HCT116 (cell line): Measurements from ENCODE around the gene NOTCH4. TPM values are rescaled to one million over a fixed set of nuclear protein-coding genes. Genes with fewer than 3 reads are reported as not detected.

ENCODE experiments used
- ATAC-seq: fragments of 200-7000 bp; cut with Tn5 transposase; 2 replicates; pipeline ENCODE4 v1.9.1; 2020; ENCODE audit warnings: mild to moderate bottlenecking, moderate library complexity
- BruUV-seq: library from RNA; stranded (reverse); fragments of 400-500 nt; replicated peaks from 2 replicates; lab custom pipeline; 2021; lab: Mats Ljungman, UMichigan
- CTCF ChIA-PET: fragments of 300-600 bp; sonication (Branson Sonifier 250); formaldehyde crosslinking; loops from one replicate; lab custom pipeline; 2021; ENCODE audit warnings: antibody characterized with exemption; lab: Charles Lee
- POLR2A ChIA-PET: fragments of 300-600, 350-600 bp; sonication (Branson Sonifier 250); formaldehyde crosslinking; loops from one replicate; lab custom pipeline; 2021; ENCODE audit warnings: antibody characterized with exemption; lab: Charles Lee
- RAD21 ChIA-PET, 2 experiments: fragments of 300-600 bp; sonication (Branson Sonifier 250); formaldehyde crosslinking; loops; one replicate each; lab custom pipeline; 2023; ENCODE audit warnings: low total read pairs in 2 of 2; ENCODE audit not compliant: uncharacterized antibody in 2 of 2, unreplicated experiment in 2 of 2, low non-redundant PET in 1 of 2; lab: Charles Lee
- DNase-seq: peaks from one replicate; pipeline ENCODE4 v3.0.0-alpha.2; 2010; ENCODE audit warnings: low read depth, low spot score
- H2AFZ ChIP-seq: fragments of 200-600 bp; shearing (Covaris generic), sonication (generic); 2 replicates; pipeline ENCODE4 v1.6.1; 2017; ENCODE audit warnings: low read depth, mixed run types, mixed read lengths, antibody characterized with exemption, low read length; ENCODE audit not compliant: poor library complexity, severe bottlenecking
- H3K27ac ChIP-seq: 2 replicates; pipeline ENCODE4 v1.5.1; 2012; ENCODE audit warnings: low read depth, low read length
- H3K27me3 ChIP-seq: fragments of 200-600 bp; sonication (generic); 2 replicates; pipeline ENCODE4 v1.6.1; 2016; ENCODE audit warnings: mixed run types, low read length, mixed read lengths; ENCODE audit not compliant: insufficient read depth
- H3K36me3 ChIP-seq, 2 experiments: fragments of 200-500 bp in 1 of 2; fragments of 200-600 bp in 1 of 2; sonication (Bioruptor generic) in 1 of 2; sonication (generic) in 1 of 2; 2 replicates each; pipeline versions ENCODE4 v1.5.1 to v1.6.1; 2014 to 2016; ENCODE audit warnings: low read length in 2 of 2, inconsistent platforms in 1 of 2, mixed read lengths in 1 of 2, mixed run types in 1 of 2; ENCODE audit not compliant: insufficient read depth in 2 of 2, control insufficient read depth in 1 of 2
- H3K4me1 ChIP-seq, 2 experiments: fragments of 200-600 bp in 1 of 2; sonication (generic) in 1 of 2; 2 replicates each; pipeline versions ENCODE4 v1.5.1 to v1.6.1; 2012 to 2017; ENCODE audit warnings: low read length in 2 of 2, inconsistent platforms in 1 of 2, mild to moderate bottlenecking in 1 of 2, mixed read lengths in 1 of 2, mixed run types in 1 of 2, moderate library complexity in 1 of 2; ENCODE audit not compliant: insufficient read depth in 2 of 2, control insufficient read depth in 1 of 2
- H3K4me2 ChIP-seq: fragments of 200-600 bp; sonication (generic); 2 replicates; pipeline ENCODE4 v1.6.1; 2017; ENCODE audit warnings: mixed run types, low read length, mixed read lengths
- H3K4me3 ChIP-seq, 2 experiments: fragments of 200-600 bp in 1 of 2; sonication (generic) in 1 of 2; replicated peaks in 1 of 2; 2 replicates each; pipeline ENCODE4 v1.5.1; 2011 to 2016; ENCODE audit warnings: low read length in 2 of 2, control low read depth in 1 of 2, low read depth in 1 of 2, mild to moderate bottlenecking in 1 of 2, mixed read lengths in 1 of 2, mixed run types in 1 of 2
- H3K79me2 ChIP-seq: fragments of 200-600 bp; sonication (generic); 2 replicates; pipeline ENCODE4 v1.6.1; 2017; ENCODE audit warnings: mild to moderate bottlenecking, mixed run types, low read length, moderate library complexity, mixed read lengths; ENCODE audit not compliant: insufficient read depth
- H3K9ac ChIP-seq: fragments of 200-600 bp; sonication (generic); 2 replicates; pipeline ENCODE4 v1.6.1; 2016; ENCODE audit warnings: low read length, mixed read lengths
- H3K9me2 ChIP-seq: fragments of 200-600 bp; sonication (generic), shearing (Covaris generic); 2 replicates; pipeline ENCODE4 v1.6.1; 2017; ENCODE audit warnings: mixed run types, mild to moderate bottlenecking, moderate library complexity; ENCODE audit not compliant: insufficient read depth
- H3K9me3 ChIP-seq, 2 experiments: fragments of 200-500 bp in 1 of 2; fragments of 200-600 bp in 1 of 2; sonication (Bioruptor generic) in 1 of 2; sonication (generic) in 1 of 2; 2 replicates each; pipeline ENCODE4 v1.6.1; 2014 to 2017; ENCODE audit warnings: low read length in 2 of 2, mixed read lengths in 2 of 2, inconsistent platforms in 1 of 2, low read depth in 1 of 2, mild to moderate bottlenecking in 1 of 2, mixed run types in 1 of 2, moderate library complexity in 1 of 2; ENCODE audit not compliant: control insufficient read depth in 1 of 2, insufficient read depth in 1 of 2
- H4K20me1 ChIP-seq: fragments of 200-600 bp; sonication (generic), shearing (Covaris generic); 2 replicates; pipeline ENCODE4 v1.6.1; 2017; ENCODE audit warnings: mixed run types, mild to moderate bottlenecking, moderate library complexity; ENCODE audit not compliant: insufficient read depth
- EGR1 ChIP-seq: IDR thresholded peaks from 2 replicates; pipeline ENCODE4 v1.6.1; 2012; ENCODE audit warnings: low read depth
- ELF1 ChIP-seq: IDR thresholded peaks from 2 replicates; pipeline ENCODE4 v1.6.1; 2012; ENCODE audit warnings: low read depth, borderline replicate concordance
- FOSL1 ChIP-seq: IDR thresholded peaks from 2 replicates; pipeline ENCODE4 v1.6.1; 2012; ENCODE audit warnings: low read depth
- MAX ChIP-seq: IDR thresholded peaks from 2 replicates; pipeline ENCODE4 v1.6.1; 2012
- RAD21 ChIP-seq: IDR thresholded peaks from 2 replicates; pipeline ENCODE4 v1.6.1; 2012; ENCODE audit warnings: low read depth, mild to moderate bottlenecking
- REST ChIP-seq: IDR thresholded peaks from 2 replicates; pipeline ENCODE4 v1.6.1; 2012; ENCODE audit warnings: low read depth
- SIN3A ChIP-seq: IDR thresholded peaks from 2 replicates; pipeline ENCODE4 v1.6.1; 2012; ENCODE audit warnings: low read depth
- SP1 ChIP-seq: IDR thresholded peaks from 2 replicates; pipeline ENCODE4 v1.6.1; 2012; ENCODE audit warnings: low read depth
- TCF7L2 ChIP-seq: IDR thresholded peaks from 2 replicates; pipeline ENCODE4 v1.7.0; 2011; ENCODE audit warnings: borderline replicate concordance, inconsistent platforms; ENCODE audit not compliant: insufficient read depth, insufficient read length; ENCODE audit errors: extremely low read depth
- ZFX ChIP-seq: fragments of 450-650 bp; IDR thresholded peaks from 2 replicates; pipeline ENCODE4 v1.6.1; 2017
- intact Hi-C: fragments of 100-400 bp; cut with micrococcal nuclease; formaldehyde crosslinking; loops from 2 replicates; pipeline ENCODE4 v1.10.0; 2022
- total RNA-seq: library from RNA; stranded (reverse); gene quantifications from one replicate; pipeline ENCODE4 v1.2.1, GENCODE V29; 2021; ENCODE audit not compliant: unreplicated experiment

Gene NOTCH4
- total RNA-seq, 1 experiment from 2014 or later = 0.81 TPM

DNA sequence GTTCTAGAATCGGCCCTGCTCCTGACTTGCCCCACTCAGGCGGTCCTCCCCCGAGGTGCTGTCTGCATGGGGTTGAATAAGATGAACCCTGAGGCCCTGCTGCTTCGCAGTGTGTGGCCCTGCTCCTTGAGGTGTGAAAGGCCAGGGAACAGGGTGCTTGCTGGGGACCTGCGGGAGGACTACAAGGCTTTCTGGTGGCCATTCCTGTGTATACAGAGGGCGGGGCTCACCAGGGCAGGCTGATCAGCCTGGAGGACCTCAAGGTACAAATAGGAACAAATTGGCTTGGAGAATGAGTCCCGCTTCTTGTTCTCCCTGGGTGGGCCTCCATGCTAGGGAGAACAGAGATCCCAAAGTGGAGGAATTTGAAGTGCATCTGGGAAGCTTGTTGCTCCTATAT lies 5.7 kb downstream of the NOTCH4 start:
- RAD21 ChIA-PET = no interaction called here
- Histone ChIP-seq H3K79me2 (no peaks in the 10 kb centered on the region), H3K9me2 (no peaks in the 10 kb centered on the region), H3K4me1 (no peaks in the 10 kb centered on the region), H3K4me2 (no peak overlapping the region), H2AFZ (no peak overlapping the region), H3K27ac (no peak overlapping the region), H3K27me3 (no peaks in the 10 kb centered on the region), H3K9me3 (no peaks in the 10 kb centered on the region), H3K4me3 (no peak overlapping the region), H4K20me1 (no peaks in the 10 kb centered on the region), H3K36me3 (no peaks in the 10 kb centered on the region), H3K9ac (no peak overlapping the region)
- CTCF ChIA-PET = no interaction called here
- no TSS peak for BruUV-seq
- DNase-seq (no peak), ATAC-seq (no peak)
- POLR2A ChIA-PET = no interaction called here
- intact Hi-C loops = no loop called here
- TF ChIP-seq EGR1 (no peak), TCF7L2 (no peak), ELF1 (no peak), REST (no peak), FOSL1 (no peak), SP1 (no peak), MAX (no peak), ZFX (no peak), RAD21 (no peak), SIN3A (no peak)
